Measurements from ENCODE around the gene RBMY1A1.
"Not testable (repeated sequence)": the region's sequence is repeated elsewhere in the genome, so short reads cannot be mapped to it uniquely, and the experiment has no call there.

GRCh38 chrY:21586454-21586853 is 51.8 kb downstream of the RBMY1A1 start:
- not testable (repeated sequence) for TF ChIP-seq CTCF (IDR thresholded peaks at IDR 0.05); MAX (CRISPR knock-in tag; IDR thresholded peaks at IDR 0.05); AFF4 (CRISPR knock-in tag; IDR thresholded peaks at IDR 0.05; ENCODE audit: borderline replicate concordance); ELF4 (CRISPR knock-in tag; IDR thresholded peaks at IDR 0.05; ENCODE audit: low read depth); NFE2L1 (CRISPR knock-in tag; IDR thresholded peaks at IDR 0.05)
